ENCODE measurements around the gene MYO10.

MYO10 gene

DNA sequence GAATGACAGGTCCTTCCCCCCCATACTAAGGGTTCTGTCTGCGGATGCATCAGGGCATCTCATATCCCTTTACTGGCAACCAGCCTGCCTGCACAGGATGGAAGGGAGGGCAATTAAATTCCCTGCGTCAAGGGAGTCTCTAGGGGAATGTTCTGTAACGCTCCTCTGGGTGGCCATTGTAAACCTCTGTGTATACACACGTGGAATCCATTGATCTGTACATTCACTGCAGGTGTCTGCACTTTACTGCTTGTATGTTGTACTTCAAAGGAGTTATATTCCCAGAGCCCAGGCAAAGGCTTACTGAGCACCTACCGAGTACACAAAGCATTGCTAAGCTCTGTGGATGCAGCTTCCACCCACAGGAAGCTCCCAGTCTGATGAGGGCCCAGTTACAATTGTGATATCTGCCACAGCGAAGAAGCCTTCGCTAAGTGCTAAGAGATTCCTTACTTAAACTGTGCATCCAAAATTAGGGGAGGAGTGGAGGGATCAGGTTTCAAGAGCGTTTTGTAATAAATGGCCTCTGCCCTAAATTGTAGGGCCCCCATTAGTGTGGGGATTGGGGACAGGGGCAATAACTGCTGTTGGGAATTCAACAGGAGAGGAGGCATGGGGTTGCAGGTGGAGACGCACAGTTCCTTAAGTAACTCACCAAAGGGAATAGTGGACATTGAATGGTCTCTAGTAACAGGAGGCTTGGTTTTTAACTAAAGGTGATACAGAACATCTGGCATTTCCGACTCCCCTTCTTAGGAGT lies 317.8 kb downstream of the MYO10 start:
- TF ChIP-seq CREB1 (IDR thresholded peaks at IDR 0.05; ENCODE audit: low read depth) (no peak), TEAD4 (IDR thresholded peaks at IDR 0.05) (no peak), EP300 (IDR thresholded peaks at IDR 0.05; ENCODE audit: borderline replicate concordance) (no peak), TAF1 (IDR thresholded peaks at IDR 0.05; ENCODE audit: low read depth) (no peak), YY1 (IDR thresholded peaks at IDR 0.05; ENCODE audit: low read depth) (no peak), ZBTB7A (IDR thresholded peaks at IDR 0.05; ENCODE audit: low read depth) (no peak), USF1 (IDR thresholded peaks at IDR 0.05) (no peak), NFIC (IDR thresholded peaks at IDR 0.05) (no peak), RAD21 (IDR thresholded peaks at IDR 0.05; ENCODE audit: low read depth) (no peak), FOXM1 (IDR thresholded peaks at IDR 0.05; ENCODE audit: borderline replicate concordance, low read depth) (no peak), TCF12 (IDR thresholded peaks at IDR 0.05; ENCODE audit: low read depth) (no peak), MAX (IDR thresholded peaks at IDR 0.05) (no peak), EGR1 (IDR thresholded peaks at IDR 0.05) (no peak), CEBPB (IDR thresholded peaks at IDR 0.05) (no peak)
- TF ChIP-seq, protein P1, sequence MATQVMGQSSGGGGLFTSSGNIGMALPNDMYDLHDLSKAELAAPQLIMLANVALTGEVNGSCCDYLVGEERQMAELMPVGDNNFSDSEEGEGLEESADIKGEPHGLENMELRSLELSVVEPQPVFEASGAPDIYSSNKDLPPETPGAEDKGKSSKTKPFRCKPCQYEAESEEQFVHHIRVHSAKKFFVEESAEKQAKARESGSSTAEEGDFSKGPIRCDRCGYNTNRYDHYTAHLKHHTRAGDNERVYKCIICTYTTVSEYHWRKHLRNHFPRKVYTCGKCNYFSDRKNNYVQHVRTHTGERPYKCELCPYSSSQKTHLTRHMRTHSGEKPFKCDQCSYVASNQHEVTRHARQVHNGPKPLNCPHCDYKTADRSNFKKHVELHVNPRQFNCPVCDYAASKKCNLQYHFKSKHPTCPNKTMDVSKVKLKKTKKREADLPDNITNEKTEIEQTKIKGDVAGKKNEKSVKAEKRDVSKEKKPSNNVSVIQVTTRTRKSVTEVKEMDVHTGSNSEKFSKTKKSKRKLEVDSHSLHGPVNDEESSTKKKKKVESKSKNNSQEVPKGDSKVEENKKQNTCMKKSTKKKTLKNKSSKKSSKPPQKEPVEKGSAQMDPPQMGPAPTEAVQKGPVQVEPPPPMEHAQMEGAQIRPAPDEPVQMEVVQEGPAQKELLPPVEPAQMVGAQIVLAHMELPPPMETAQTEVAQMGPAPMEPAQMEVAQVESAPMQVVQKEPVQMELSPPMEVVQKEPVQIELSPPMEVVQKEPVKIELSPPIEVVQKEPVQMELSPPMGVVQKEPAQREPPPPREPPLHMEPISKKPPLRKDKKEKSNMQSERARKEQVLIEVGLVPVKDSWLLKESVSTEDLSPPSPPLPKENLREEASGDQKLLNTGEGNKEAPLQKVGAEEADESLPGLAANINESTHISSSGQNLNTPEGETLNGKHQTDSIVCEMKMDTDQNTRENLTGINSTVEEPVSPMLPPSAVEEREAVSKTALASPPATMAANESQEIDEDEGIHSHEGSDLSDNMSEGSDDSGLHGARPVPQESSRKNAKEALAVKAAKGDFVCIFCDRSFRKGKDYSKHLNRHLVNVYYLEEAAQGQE (IDR thresholded peaks at IDR 0.05; ENCODE audit: low read depth) = no peak

- TF ChIP-seq USF1 (IDR thresholded peaks at IDR 0.05) (no peak), TAF1 (IDR thresholded peaks at IDR 0.05; ENCODE audit: low read depth) (no peak), CEBPB (IDR thresholded peaks at IDR 0.05) (no peak), TCF12 (IDR thresholded peaks at IDR 0.05; ENCODE audit: low read depth) (no peak), CREB1 (IDR thresholded peaks at IDR 0.05; ENCODE audit: low read depth) (no peak), FOXM1 (IDR thresholded peaks at IDR 0.05; ENCODE audit: borderline replicate concordance, low read depth) (no peak), MAX (IDR thresholded peaks at IDR 0.05) (no peak)
- TF ChIP-seq, protein P1 (IDR thresholded peaks at IDR 0.05; ENCODE audit: low read depth) = no peak
These were observed 318.7 kb downstream of the MYO10 start for GRCh38 chr5:16617274-16617968.

GRCh38 chr5:16616536-16617273 lies 319.4 kb downstream of the MYO10 start, which contains the start of gene RETREG1:
Gene RETREG1 (minus strand): TSS chr5:16616997. CDS start chr5:16616971, 26 bp downstream.
- TF ChIP-seq TAF1 (IDR thresholded peaks at IDR 0.05; ENCODE audit: low read depth) (peak; percentile 30; the same call in 1 of the 2 replicates), YY1 (IDR thresholded peaks at IDR 0.05; ENCODE audit: low read depth) (peak; percentile 29; the same call in 1 of the 2 replicates), ZBTB7A (IDR thresholded peaks at IDR 0.05; ENCODE audit: low read depth) (peak; percentile 2; the same call in 1 of the 2 replicates), USF1 (IDR thresholded peaks at IDR 0.05) (no peak), MAX (IDR thresholded peaks at IDR 0.05) (no peak)

DNA sequence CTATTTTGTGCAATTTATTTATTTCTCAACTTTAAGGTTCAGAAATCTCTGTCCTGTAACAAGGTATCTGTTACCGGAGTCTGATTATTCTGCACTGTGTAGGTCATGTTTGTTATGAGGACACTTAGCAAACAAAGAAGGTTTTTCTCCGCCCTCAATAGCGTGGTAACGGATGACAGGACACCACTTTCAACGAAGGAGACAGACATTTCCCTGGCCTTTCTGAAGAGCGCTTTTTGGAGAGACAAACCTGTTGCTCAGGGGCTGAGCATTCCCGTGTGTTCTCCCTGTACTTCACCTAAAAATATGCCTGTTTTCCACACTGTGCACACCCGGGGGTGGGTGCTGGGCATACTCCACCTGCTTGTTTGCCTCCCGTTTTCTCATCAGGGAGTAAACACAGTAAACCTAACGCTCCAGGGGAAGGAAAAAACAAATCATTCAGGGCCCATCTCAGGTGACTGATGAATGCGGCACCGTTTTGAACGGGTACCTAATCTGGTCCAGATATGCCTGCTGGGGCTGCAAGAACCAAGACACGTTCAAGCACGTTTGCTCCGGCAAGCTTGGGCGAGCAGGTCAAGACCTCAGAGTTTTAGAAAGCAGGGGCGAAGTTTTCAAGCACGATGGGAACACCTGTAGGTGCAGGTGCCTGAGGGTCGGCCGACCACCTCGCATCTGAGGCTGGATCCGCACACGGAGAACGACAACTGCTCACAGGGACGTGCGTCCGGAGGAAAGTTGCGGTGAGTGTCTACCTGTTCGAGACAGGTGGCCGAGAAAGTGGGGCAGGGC lies 320.1 kb downstream of the MYO10 start:
- TF ChIP-seq USF1 (IDR thresholded peaks at IDR 0.05) (no peak), ZBTB7A (IDR thresholded peaks at IDR 0.05; ENCODE audit: low read depth) (peak; percentile 20; the same call in 1 of the 2 replicates), TAF1 (IDR thresholded peaks at IDR 0.05; ENCODE audit: low read depth) (no peak), EGR1 (IDR thresholded peaks at IDR 0.05) (no peak), RAD21 (IDR thresholded peaks at IDR 0.05; ENCODE audit: low read depth) (no peak)
- TF ChIP-seq, protein P1 (IDR thresholded peaks at IDR 0.05; ENCODE audit: low read depth) = no peak
